HG03521 (cell line): ENCODE results near the gene PSMB9.
"Not testable (repeated sequence)": the region's sequence is repeated elsewhere in the genome, so short reads cannot be mapped to it uniquely, and the experiment has no call there.

Experiments used
- ATAC-seq: cut with Tn5 transposase; IDR thresholded peaks from one replicate; pipeline ENCODE4 v1.9.1; 2021; ENCODE audit warnings: mild to moderate bottlenecking, moderate library complexity; ENCODE audit not compliant: unreplicated experiment

PSMB9 gene

GRCh38 chr6:32853541-32854375 lies at the start of gene PSMB9, which contains the start of gene TAP1:
TSS of gene PSMB9 (plus strand) at chr6:32854192. CDS start at chr6:32854230, 38 bp downstream.
TSS of gene TAP1 (minus strand) at chr6:32853704. CDS start at chr6:32853636, 68 bp downstream.
- peak; percentile 85 for ATAC-seq

- ATAC-seq = not testable (repeated sequence)
Observed at GRCh38 chr6:32805404-32805803, 48.6 kb upstream of the PSMB9 start.

- ATAC-seq = no peak
Observed at GRCh38 chr6:32807020-32807580, 46.9 kb upstream of the PSMB9 start.

- ATAC-seq = no peak
Observed at GRCh38 chr6:32809171-32809570, 44.8 kb upstream of the PSMB9 start.

GRCh38 chr6:32814145-32814544 lies 39.8 kb upstream of the PSMB9 start:
- no peak for ATAC-seq

- no peak for ATAC-seq
Observed at GRCh38 chr6:32815115-32815514, 38.9 kb upstream of the PSMB9 start.

GRCh38 chr6:32815996-32816395 lies 38.0 kb upstream of the PSMB9 start:
- peak; percentile 54 for ATAC-seq

- ATAC-seq = no peak
Observed at GRCh38 chr6:32816746-32817204, 37.2 kb upstream of the PSMB9 start, which contains the start of gene HLA-DOB. TSS of gene HLA-DOB (minus strand) at chr6:32817002. CDS start at chr6:32816951, 51 bp downstream.

GRCh38 chr6:32818867-32819266 lies 35.1 kb upstream of the PSMB9 start:
- ATAC-seq = no peak

GRCh38 chr6:32819729-32820128 lies 34.3 kb upstream of the PSMB9 start:
- no peak for ATAC-seq

- no peak for ATAC-seq
Observed at GRCh38 chr6:32825966-32826365, 28.0 kb upstream of the PSMB9 start.

GRCh38 chr6:32827025-32827424 lies 27.0 kb upstream of the PSMB9 start:
- no peak for ATAC-seq

GRCh38 chr6:32829495-32829894 lies 24.5 kb upstream of the PSMB9 start:
- no peak for ATAC-seq

- ATAC-seq = no peak
Observed at GRCh38 chr6:32830017-32830416, 24.0 kb upstream of the PSMB9 start.

- ATAC-seq = no peak
Observed at GRCh38 chr6:32830936-32831335, 23.1 kb upstream of the PSMB9 start.

- ATAC-seq = no peak
Observed at GRCh38 chr6:32832535-32832934, 21.5 kb upstream of the PSMB9 start.

GRCh38 chr6:32833664-32834063 lies 20.3 kb upstream of the PSMB9 start:
- ATAC-seq = no peak

GRCh38 chr6:32835167-32835893 lies 18.7 kb upstream of the PSMB9 start:
- no peak for ATAC-seq

- ATAC-seq = no peak
Observed at GRCh38 chr6:32836873-32837272, 17.1 kb upstream of the PSMB9 start.

GRCh38 chr6:32837651-32838113 lies 16.3 kb upstream of the PSMB9 start:
- ATAC-seq = no peak
